HG02938 (cell line): ENCODE data around the gene MEOX2.

Experiments used
- ATAC-seq: cut with Tn5 transposase; IDR thresholded peaks from one replicate; pipeline ENCODE4 v1.9.1; 2021; ENCODE audit warnings: mild to moderate bottlenecking, moderate library complexity; ENCODE audit not compliant: unreplicated experiment

Gene MEOX2

GRCh38 chr7:15618275-15618674 lies 68.2 kb downstream of the MEOX2 start:
- no peak for ATAC-seq

- no peak for ATAC-seq
Measured at GRCh38 chr7:15612205-15612604, 74.3 kb downstream of the MEOX2 start.

- no peak for ATAC-seq
Measured at GRCh38 chr7:15610503-15610902, 76.0 kb downstream of the MEOX2 start.

GRCh38 chr7:15609287-15609686 lies 77.2 kb downstream of the MEOX2 start:
- no peak for ATAC-seq

- ATAC-seq = no peak
Measured at GRCh38 chr7:15607529-15608210, 78.8 kb downstream of the MEOX2 start.

- ATAC-seq = no peak
Measured at GRCh38 chr7:15606561-15606960, 79.9 kb downstream of the MEOX2 start.

- ATAC-seq = no peak
Measured at GRCh38 chr7:15604166-15604565, 82.3 kb downstream of the MEOX2 start.

GRCh38 chr7:15603124-15603523 lies 83.4 kb downstream of the MEOX2 start:
- ATAC-seq = no peak

GRCh38 chr7:15602236-15602635 lies 84.2 kb downstream of the MEOX2 start:
- ATAC-seq = no peak

GRCh38 chr7:15601175-15601574 lies 85.3 kb downstream of the MEOX2 start:
- ATAC-seq = no peak

GRCh38 chr7:15600298-15600697 lies 86.2 kb downstream of the MEOX2 start:
- no peak for ATAC-seq

GRCh38 chr7:15594461-15594860 lies 92.0 kb downstream of the MEOX2 start:
- no peak for ATAC-seq

GRCh38 chr7:15593382-15593781 lies 93.1 kb downstream of the MEOX2 start:
- ATAC-seq = no peak

GRCh38 chr7:15586266-15586665 lies 100.2 kb downstream of the MEOX2 start:
- no peak for ATAC-seq

GRCh38 chr7:15584575-15584974 lies 101.9 kb downstream of the MEOX2 start:
- ATAC-seq = no peak

- no peak for ATAC-seq
Measured at GRCh38 chr7:15582773-15583172, 103.7 kb downstream of the MEOX2 start.

- ATAC-seq = no peak
Measured at GRCh38 chr7:15581352-15581951, 105.0 kb downstream of the MEOX2 start.

- ATAC-seq = no peak
Measured at GRCh38 chr7:15580604-15581351, 105.7 kb downstream of the MEOX2 start.

GRCh38 chr7:15577600-15577999 lies 108.9 kb downstream of the MEOX2 start:
- ATAC-seq = no peak

GRCh38 chr7:15571301-15571878 lies 115.1 kb downstream of the MEOX2 start:
- ATAC-seq = no peak

- no peak for ATAC-seq
Measured at GRCh38 chr7:15567652-15568051, 118.8 kb downstream of the MEOX2 start.

GRCh38 chr7:15567036-15567435 lies 119.4 kb downstream of the MEOX2 start:
- no peak for ATAC-seq
